ENCODE measurements around the gene LRRC4B. TPM values are rescaled to one million over a fixed set of nuclear protein-coding genes. Genes with fewer than 3 reads are reported as not detected.

LRRC4B gene
- total and polyA plus RNA-seq, 11 donors, result 0.35 to 2.4 (median 0.97) TPM

DNA sequence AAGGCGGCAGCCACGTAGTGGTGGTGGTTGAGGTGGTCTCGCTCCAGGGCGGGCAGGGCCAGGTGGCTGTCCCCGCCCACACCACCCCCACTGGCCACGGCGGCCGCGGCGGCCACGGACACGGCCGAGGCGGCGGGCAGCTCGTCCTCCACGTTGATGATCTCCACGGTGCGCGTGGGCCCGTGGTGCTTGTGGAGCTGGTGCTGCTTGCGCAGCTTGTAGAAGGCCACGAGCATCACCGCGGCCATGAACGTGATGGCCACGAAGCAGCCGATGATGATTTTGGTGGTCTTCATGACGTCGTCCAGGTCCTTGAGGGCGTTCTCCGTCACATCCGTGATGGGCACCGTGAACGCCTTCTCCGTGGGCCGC is 50.5 kb downstream of the LRRC4B start:
- no peaks in the 10 kb centered on the region for H3K36me3 ChIP-seq
- intact Hi-C loops (cut with DNase I), result loop anchor here in 1 of 10 donors (10.0 kb wide), 1 partner anchor 493 kb away; the partner anchor contains the start of genes VRK3 and ZNF473

GRCh38 chr19:50516964-50517703 is 51.1 kb downstream of the LRRC4B start:
- intact Hi-C loops (cut with DNase I), result loop anchor here in 1 of 10 donors (10.0 kb wide), 1 partner anchor 492 kb away; the partner anchor contains the start of genes VRK3 and ZNF473
- H3K4me1 ChIP-seq, result peaks cover 0 to under 1% (median 0%) of the 10 kb centered on the region in 12 donors
- peak in 1 of 5 donors; percentile 60 for DNase-seq
- TF ChIP-seq, protein P1, sequence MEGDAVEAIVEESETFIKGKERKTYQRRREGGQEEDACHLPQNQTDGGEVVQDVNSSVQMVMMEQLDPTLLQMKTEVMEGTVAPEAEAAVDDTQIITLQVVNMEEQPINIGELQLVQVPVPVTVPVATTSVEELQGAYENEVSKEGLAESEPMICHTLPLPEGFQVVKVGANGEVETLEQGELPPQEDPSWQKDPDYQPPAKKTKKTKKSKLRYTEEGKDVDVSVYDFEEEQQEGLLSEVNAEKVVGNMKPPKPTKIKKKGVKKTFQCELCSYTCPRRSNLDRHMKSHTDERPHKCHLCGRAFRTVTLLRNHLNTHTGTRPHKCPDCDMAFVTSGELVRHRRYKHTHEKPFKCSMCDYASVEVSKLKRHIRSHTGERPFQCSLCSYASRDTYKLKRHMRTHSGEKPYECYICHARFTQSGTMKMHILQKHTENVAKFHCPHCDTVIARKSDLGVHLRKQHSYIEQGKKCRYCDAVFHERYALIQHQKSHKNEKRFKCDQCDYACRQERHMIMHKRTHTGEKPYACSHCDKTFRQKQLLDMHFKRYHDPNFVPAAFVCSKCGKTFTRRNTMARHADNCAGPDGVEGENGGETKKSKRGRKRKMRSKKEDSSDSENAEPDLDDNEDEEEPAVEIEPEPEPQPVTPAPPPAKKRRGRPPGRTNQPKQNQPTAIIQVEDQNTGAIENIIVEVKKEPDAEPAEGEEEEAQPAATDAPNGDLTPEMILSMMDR (IDR thresholded peaks at IDR 0.05), result no peak
- TF ChIP-seq POLR2A (IDR thresholded peaks at IDR 0.05), result no peak
- H3K4me3 ChIP-seq, result no peak overlapping the region
- no peaks in the 10 kb centered on the region for H3K9me3 ChIP-seq
- H3K36me3 ChIP-seq, result no peaks in the 10 kb centered on the region
- no peak overlapping the region for H3K27ac ChIP-seq
- peaks cover 0 to 8% (median 0%) of the 10 kb centered on the region in 9 donors for H3K27me3 ChIP-seq
- WGBS, 4 donors, result 67 to 75% (median 71%) methylated on average over 50 to 53 of the region's 53 CpGs
- ATAC-seq, result no peak

More for the DNA sequence above, 50.5 kb downstream of the LRRC4B start:
- Histone ChIP-seq H3K4me1 (no peaks in the 10 kb centered on the region), H3K4me3 (no peak overlapping the region), H3K27ac (no peak overlapping the region), H3K27me3 (peaks cover 0 to 8% (median 0%) of the 10 kb centered on the region in 9 donors), H3K9me3 (no peaks in the 10 kb centered on the region)
- no peak for ATAC-seq
- TF ChIP-seq, protein P1 (IDR thresholded peaks at IDR 0.05), result no peak
- no peak for TF ChIP-seq POLR2A (IDR thresholded peaks at IDR 0.05)
- DNase-seq, result peak in 1 of 5 donors; percentile 60
- 94 to 97% (median 97%) methylated on average over 24 to 37 of the region's 37 CpGs for WGBS, 4 donors

- Histone ChIP-seq H3K27ac (no peak overlapping the region), H3K9me3 (no peaks in the 10 kb centered on the region), H3K4me1 (peaks cover 0 to 3% (median 0%) of the 10 kb centered on the region in 12 donors), H3K27me3 (peaks cover 0 to 8% (median 0%) of the 10 kb centered on the region in 9 donors), H3K36me3 (no peaks in the 10 kb centered on the region), H3K4me3 (no peak overlapping the region)
- WGBS, 4 donors, result 59 to 74% (median 69%) methylated on average over 12 of the region's 12 CpGs
- TF ChIP-seq, protein P1 (IDR thresholded peaks at IDR 0.05), result no peak
- no peak for TF ChIP-seq POLR2A (IDR thresholded peaks at IDR 0.05)
- ATAC-seq (no peak), DNase-seq (peak in 1 of 5 donors; percentile 51)
- intact Hi-C loops (cut with DNase I), result loop anchor here in 1 of 10 donors (10.0 kb wide), 1 partner anchor 492 kb away; the partner anchor contains the start of genes VRK3 and ZNF473
These were observed 51.8 kb downstream of the LRRC4B start for GRCh38 chr19:50516456-50516855.

- Histone ChIP-seq H3K4me1 (peaks cover 0 to 9% (median 5%) of the 10 kb centered on the region in 12 donors), H3K27ac (no peak overlapping the region), H3K4me3 (no peak overlapping the region), H3K36me3 (no peaks in the 10 kb centered on the region), H3K9me3 (no peaks in the 10 kb centered on the region), H3K27me3 (peaks cover 0 to 8% (median 0%) of the 10 kb centered on the region in 9 donors)
- intact Hi-C loops (cut with DNase I), result loop anchor here in 1 of 10 donors (10.0 kb wide), 1 partner anchor 490 kb away; the partner anchor contains the start of genes VRK3 and ZNF473
- ATAC-seq (no peak), DNase-seq (peak in 1 of 5 donors; percentile 42)
- WGBS, 4 donors, result 70 to 83% (median 75%) methylated on average over 5 to 11 of the region's 11 CpGs
- no peak for TF ChIP-seq POLR2A (IDR thresholded peaks at IDR 0.05)
- TF ChIP-seq, protein P1 (IDR thresholded peaks at IDR 0.05), result no peak
These were observed 53.1 kb downstream of the LRRC4B start for GRCh38 chr19:50515168-50515561.

Measured in heart left ventricle (tissue), 16 donors.